Mucosa of descending colon (tissue), 3 donors: Measurements from ENCODE around the gene DMRT1. TPM values are rescaled to one million over a fixed set of nuclear protein-coding genes. Genes with fewer than 3 reads are reported as not detected.

ENCODE experiments used
- ATAC-seq: fragments of 200-7000 bp; cut with Tn5 transposase; one replicate; pipeline ENCODE4 v1.9.1; 2020; ENCODE audit warnings: mild to moderate bottlenecking, moderate library complexity
- DNase-seq, 3 donors: peaks; one replicate each; pipeline ENCODE4 v3.0.0-alpha.2; 2020
- H3K36me3 ChIP-seq: fragments of 200-600 bp; one replicate; pipeline ENCODE4 v1.8.0; 2021; ENCODE audit warnings: low read depth, mild to moderate bottlenecking
- H3K4me1 ChIP-seq: fragments of 200-600 bp; one replicate; pipeline ENCODE4 v1.8.0; 2021; ENCODE audit warnings: low read depth, mild to moderate bottlenecking
- H3K4me3 ChIP-seq: fragments of 200-600 bp; one replicate; pipeline ENCODE4 v1.8.0; 2021; ENCODE audit warnings: mild to moderate bottlenecking
- H3K9me3 ChIP-seq: fragments of 200-600 bp; one replicate; pipeline ENCODE4 v1.8.0; 2021; ENCODE audit warnings: mild to moderate bottlenecking
- CTCF ChIP-seq: fragments of 200-600 bp; IDR thresholded peaks from one replicate; pipeline ENCODE4 v1.8.0; 2022; ENCODE audit warnings: antibody characterized with exemption, mild to moderate bottlenecking
- intact Hi-C, 2 donors: fragments of 100-400 bp; cut with DNase I in 1 of 2; cut with micrococcal nuclease in 1 of 2; formaldehyde crosslinking; loops; one replicate each; pipeline versions ENCODE4 v1.11.0 to v1.11.1; 2022; cut with DNase I, micrococcal nuclease
- total RNA-seq, 3 donors: library from RNA; stranded (reverse); fragmentation: NEBNext Ultra II Directional in 2 of 3; extraction: Animal tissue kit (Norgen Biotek cat#: 25700) in 2 of 3; gene quantifications; one replicate each; pipeline versions ENCODE4 v1.2.1 to v1.2.4, GENCODE V29; 2021 to 2023
- donor health status: DM: no; HTN: no; CAD: no; lungs with moderate emphysema.
- donor health status: DM: no; HTN: no; CAD: no.
- donor health status: DM: no; HTN: yes; CAD: no.

DMRT1 gene
- total RNA-seq, 3 donors from 2014 or later, result not detected

GRCh38 chr9:1009101-1009707, 167.7 kb downstream of the DMRT1 start:
- no peaks in the 10 kb centered on the region for H3K4me1 ChIP-seq
- ATAC-seq (peak; percentile 99), DNase-seq (peak; percentile 80 to 92 (median 89))
- TF ChIP-seq CTCF, result peak; percentile 97
- no peaks in the 10 kb centered on the region for H3K36me3 ChIP-seq
- no peak overlapping the region for H3K4me3 ChIP-seq
- intact Hi-C loops, result loop anchor here (5.0 kb wide), 1 partner anchor 117 kb away; no protein-coding TSS in a partner anchor
- no peaks in the 10 kb centered on the region for H3K9me3 ChIP-seq

GRCh38 chr9:1013021-1013420, 171.5 kb downstream of the DMRT1 start:
- Histone ChIP-seq H3K36me3 (no peaks in the 10 kb centered on the region), H3K4me1 (no peaks in the 10 kb centered on the region), H3K9me3 (no peaks in the 10 kb centered on the region), H3K4me3 (no peak overlapping the region)
- TF ChIP-seq CTCF, result no peak
- DNase-seq (no peak), ATAC-seq (no peak)
- intact Hi-C loops, result no loop called here

GRCh38 chr9:1014225-1014624, 172.7 kb downstream of the DMRT1 start:
- intact Hi-C loops, result no loop called here
- no peak for DNase-seq
- ATAC-seq, result no peak
- Histone ChIP-seq H3K4me1 (no peaks in the 10 kb centered on the region), H3K4me3 (no peak overlapping the region), H3K36me3 (no peaks in the 10 kb centered on the region), H3K9me3 (no peaks in the 10 kb centered on the region)
- no peak for TF ChIP-seq CTCF

- no peak overlapping the region for H3K4me3 ChIP-seq
- intact Hi-C loops, result no loop called here
- no peaks in the 10 kb centered on the region for H3K4me1 ChIP-seq
- DNase-seq, result no peak
- no peak for TF ChIP-seq CTCF
- H3K36me3 ChIP-seq, result no peaks in the 10 kb centered on the region
- no peak for ATAC-seq
- no peaks in the 10 kb centered on the region for H3K9me3 ChIP-seq
Measured at GRCh38 chr9:1014640-1015039, 173.1 kb downstream of the DMRT1 start.

GRCh38 chr9:1018121-1018520, 176.6 kb downstream of the DMRT1 start:
- DNase-seq (peak in 2 of 3 donors; percentile 47 to 60), ATAC-seq (peak; percentile 84)
- intact Hi-C loops, result no loop called here
- peaks cover 5% of the 10 kb centered on the region for H3K9me3 ChIP-seq
- no peaks in the 10 kb centered on the region for H3K4me1 ChIP-seq
- TF ChIP-seq CTCF, result peak; percentile 28
- H3K4me3 ChIP-seq, result no peak overlapping the region
- H3K36me3 ChIP-seq, result no peaks in the 10 kb centered on the region

Other genes with a start within 250 kb of the DMRT1 start
- gene DMRT3, start 135.0 kb downstream of the DMRT1 start, total RNA-seq, result not detected
- gene DMRT2, start 208.7 kb downstream of the DMRT1 start, total RNA-seq, result 10 to 100 TPM in 1 of 3 donors, 1 to 10 TPM in 2; 1.5 to 10.2 (median 3.1) TPM